ENCODE measurements around the gene CRYGS.
"Not testable (repeated sequence)": the region's sequence is repeated elsewhere in the genome, so short reads cannot be mapped to it uniquely, and the experiment has no call there.

Gene CRYGS

GRCh38 chr3:186544281-186544680 lies at the start of gene CRYGS:
CRYGS (minus strand) TSS chr3:186544380; CDS start chr3:186544326, 54 bp downstream.
- DNase-seq (ENCODE audit: low spot score): no peak

DNA sequence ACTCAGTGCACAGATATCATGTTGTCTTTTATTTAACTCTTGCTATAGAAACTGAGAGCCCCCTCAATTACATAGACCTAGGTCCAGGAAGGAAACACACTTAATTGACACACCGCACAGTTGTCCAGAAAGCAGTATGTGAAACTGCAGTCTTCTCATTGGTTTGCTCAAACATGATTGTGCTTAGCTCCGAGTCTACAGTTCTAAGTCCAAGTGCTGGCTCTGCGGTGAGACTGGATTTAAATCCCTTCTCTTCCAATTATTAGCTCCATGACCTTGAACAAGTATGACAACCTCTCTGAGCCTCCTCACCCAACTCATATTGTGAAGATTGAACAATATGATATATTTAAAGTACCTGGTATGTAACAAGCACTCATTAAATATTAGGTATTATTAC lies 49.7 kb upstream of the CRYGS start:
- no peak for DNase-seq (ENCODE audit: low spot score)

GRCh38 chr3:186592682-186593081 lies 48.5 kb upstream of the CRYGS start:
- DNase-seq (ENCODE audit: low spot score): no peak

DNA sequence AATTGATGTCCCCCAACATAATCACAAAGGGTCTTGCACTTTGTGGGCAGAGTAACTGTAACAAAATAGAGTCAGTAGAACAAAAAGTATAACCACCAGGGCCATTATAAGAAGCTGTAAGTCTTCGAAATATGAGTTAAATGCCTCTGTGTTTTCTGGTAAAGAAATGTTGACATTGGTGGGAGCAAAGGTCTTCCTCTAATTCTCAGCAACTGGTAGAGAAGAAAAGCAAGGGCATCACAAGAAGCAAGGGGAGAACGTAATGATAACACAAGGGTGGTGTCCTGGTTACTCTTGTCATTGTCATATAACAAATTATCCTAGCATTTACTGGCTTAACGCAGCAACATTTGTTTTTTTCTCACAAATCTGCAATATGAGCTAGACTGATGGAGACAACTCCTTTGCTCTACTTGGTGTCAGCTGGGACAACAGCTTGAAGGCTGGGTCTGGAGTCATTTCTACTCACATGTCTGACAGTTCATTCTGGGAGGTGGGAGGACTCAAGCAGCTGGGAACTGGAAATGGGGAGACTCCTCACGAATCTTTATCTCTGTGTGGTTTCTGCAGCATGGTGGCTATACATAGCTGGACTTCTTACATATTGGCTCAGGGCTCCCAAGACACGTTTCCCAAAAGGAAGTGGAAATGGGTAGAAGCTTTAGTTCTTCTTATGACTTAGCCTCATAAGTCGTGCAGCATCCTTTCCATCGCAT lies 46.6 kb upstream of the CRYGS start:
- no peak for DNase-seq (ENCODE audit: low spot score)

DNA sequence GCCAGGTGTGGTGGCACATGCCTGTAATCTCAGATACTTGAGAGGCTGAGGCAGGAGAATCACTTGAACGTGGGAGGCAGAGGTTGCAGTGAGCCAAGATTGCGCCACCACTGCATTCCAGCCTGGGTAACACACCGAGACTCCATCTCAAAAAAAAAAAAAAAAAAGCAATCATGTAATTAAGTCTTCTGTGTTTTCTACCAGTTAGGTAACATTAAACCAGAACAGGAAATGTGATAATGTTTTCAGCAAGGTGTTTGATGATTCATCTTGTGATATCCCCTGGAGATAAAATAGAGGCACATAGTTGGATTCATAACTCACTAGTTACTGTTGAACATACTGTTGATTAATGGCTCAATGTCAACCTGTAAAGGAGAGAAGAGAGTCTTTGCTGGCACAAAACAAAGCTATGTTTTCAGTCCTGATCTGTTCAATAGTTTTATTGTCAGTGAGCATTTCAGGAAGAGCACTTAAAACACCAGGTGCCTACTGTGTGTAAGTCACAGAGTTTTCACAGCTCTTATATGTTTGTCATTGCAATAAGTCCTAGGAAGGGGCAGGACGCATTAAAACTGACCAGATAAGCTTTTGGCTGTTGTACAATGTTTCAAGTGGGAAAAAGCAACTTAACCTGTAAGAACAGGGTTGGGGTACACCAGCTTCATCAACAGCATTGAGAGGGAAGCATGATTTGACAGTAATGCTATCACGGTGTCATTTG lies 45.8 kb upstream of the CRYGS start:
- DNase-seq (ENCODE audit: low spot score): no peak

GRCh38 chr3:186589121-186589520 lies 44.9 kb upstream of the CRYGS start:
- DNase-seq (ENCODE audit: low spot score): no peak

- DNase-seq (ENCODE audit: low spot score): no peak
Observed at GRCh38 chr3:186588632-186589031, 44.5 kb upstream of the CRYGS start.

- DNase-seq (ENCODE audit: low spot score): no peak
Observed at GRCh38 chr3:186587183-186587582, 43.0 kb upstream of the CRYGS start.

- not testable (repeated sequence) for DNase-seq (ENCODE audit: low spot score)
Observed at GRCh38 chr3:186586245-186586644, 42.1 kb upstream of the CRYGS start.

- DNase-seq (ENCODE audit: low spot score): no peak
Observed at GRCh38 chr3:186583831-186584230, 39.7 kb upstream of the CRYGS start.

DNA sequence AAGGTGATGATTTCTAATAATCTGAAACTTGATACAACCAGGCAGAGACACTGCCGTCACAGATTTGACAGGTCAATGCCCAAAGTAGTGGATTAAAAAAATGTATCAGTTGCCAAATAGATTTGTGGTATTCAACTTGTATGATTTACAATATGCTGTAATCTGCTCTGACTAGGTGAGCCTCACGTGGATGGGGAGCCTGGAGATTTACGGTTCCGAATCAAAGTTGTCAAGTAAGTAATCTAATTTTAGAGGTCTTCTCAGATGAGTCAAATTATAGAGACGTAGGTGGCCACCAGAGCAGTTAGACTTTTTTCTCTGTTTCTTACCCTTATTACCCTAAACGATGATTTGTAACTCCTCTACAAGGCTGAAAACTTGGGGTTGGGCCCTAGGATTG lies 38.4 kb upstream of the CRYGS start:
- DNase-seq (ENCODE audit: low spot score): no peak

DNA sequence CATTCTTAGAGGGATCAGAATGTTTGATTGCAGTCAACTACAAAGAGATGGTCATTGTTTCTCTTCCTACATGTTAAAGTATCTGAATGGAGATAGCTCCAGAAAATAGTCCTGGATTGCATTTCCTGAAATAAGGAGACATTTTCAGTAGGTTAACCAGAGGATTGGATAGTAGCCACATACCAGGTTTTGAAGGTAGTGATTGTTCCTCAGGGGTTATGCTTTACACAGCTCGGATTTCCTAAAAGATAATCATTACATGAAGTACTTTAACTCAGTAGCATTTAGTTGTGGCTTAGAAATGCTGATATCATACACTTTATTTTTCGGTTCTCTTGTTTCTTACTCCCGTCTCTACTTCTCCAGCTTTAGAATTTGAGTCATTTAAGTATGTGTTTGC lies 36.6 kb upstream of the CRYGS start:
- no peak for DNase-seq (ENCODE audit: low spot score)

GRCh38 chr3:186577521-186577920 lies 33.3 kb upstream of the CRYGS start:
- no peak for DNase-seq (ENCODE audit: low spot score)

DNA sequence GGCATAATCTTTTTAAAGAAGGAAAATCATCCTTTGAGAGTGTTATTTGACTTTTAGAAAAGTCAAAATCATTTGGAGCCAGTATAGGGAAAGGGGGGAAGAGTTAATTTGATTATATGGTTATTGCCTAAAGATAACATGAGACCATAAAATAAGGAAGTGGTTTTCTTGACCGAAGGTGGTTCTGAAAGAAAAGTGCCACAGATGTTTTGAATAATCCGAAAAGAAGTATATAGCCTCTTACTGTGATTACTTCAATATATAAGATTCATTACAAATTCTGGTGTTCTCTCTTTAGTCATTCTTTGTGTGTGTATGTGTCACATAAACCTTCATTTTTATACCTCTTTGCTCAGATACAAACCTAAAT lies 27.4 kb upstream of the CRYGS start:
- no peak for DNase-seq (ENCODE audit: low spot score)

DNA sequence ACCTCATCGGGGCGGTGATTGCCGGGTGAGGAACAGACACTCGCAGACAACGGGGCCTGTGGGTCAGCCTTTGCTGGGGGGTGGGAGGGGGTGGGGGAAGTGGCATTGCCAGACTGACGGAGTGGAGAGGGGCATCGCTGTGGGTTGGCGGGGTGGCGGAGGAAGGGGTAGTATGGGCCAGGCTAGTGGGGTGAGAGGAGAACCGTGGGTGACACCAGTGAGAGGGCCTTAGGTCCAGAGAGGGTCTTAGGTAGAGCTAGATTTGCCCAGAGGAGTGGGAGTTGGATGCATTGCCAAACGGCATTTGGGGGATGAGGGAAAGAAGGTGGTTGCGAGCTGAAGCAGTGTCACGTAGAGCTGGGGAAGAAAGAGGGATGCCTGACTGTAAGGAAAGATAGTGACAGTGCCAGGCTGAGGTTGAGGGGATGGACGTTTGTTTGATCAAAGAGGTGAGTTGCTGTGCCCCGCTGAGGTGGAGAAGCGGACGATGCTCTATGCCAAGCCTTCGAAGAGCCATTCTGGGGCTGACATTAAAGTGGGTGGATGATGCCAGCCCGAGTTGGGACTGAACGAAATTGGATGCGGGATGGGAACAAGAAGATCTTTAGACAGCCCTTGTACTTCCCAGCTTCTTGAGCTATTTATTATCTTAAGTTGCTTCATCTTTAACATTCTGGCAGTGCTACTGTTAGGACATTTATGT lies 26.9 kb upstream of the CRYGS start:
- no peak for DNase-seq (ENCODE audit: low spot score)

DNA sequence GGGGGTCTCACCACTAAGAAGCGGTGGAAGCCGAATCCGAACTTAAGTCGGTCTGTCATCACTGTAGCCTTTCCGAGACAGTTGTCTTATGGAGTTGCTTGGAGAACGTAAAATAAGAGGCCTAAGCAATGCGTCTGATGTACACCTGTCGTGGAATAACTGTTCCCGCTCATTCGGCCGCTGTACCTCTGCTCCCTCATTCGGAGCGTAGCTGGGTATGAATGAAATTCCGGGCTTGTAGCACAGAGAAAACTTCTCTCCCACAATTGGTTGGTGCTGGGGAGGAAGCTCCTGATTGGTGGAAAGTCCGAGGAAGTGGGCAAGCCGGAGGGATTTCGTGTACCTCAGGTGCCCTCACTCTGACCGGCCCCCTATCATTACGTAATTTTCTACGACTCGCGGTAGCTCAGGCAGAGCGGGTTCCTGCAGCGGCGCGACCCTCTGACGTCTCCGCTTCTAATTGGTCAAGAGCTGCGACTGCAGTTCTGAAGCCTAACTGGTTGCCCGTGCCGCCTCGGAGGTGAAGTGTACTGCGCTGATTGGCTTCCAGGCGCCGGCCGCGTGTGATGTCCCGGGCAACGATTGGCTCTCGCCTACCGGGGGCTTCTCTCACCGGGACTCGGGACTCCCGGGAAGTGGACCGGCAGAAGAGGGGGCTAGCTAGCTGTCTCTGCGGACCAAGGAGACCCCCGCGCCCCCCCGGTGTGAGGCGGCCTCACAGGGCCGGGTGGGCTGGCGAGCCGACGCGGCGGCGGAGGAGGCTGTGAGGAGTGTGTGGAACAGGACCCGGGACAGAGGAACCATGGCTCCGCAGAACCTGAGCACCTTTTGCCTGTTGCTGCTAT lies 26.1 kb upstream of the CRYGS start, which contains the start of gene DNAJB11:
TSS of gene DNAJB11 (plus strand) at position 625 of the 845 bp plus-strand sequence. CDS start at position 803, 178 bp downstream.
- peak; percentile 100 for DNase-seq (ENCODE audit: low spot score)

DNA sequence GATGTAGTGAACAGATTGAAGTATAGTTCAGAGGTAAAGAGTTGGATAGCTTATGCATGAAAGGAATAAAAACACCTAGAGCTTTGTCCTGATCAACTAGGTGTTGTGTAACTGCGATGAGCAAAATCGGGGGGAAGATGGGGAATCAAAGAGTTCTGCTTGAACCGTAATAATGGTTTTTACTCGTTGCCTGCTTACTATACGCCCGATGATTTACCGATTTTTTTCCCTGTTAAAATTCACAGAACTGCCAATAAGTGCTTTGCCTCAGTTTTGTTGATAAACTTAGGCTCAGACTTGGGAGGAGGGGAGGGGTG lies 25.6 kb upstream of the CRYGS start:
- DNase-seq (ENCODE audit: low spot score): no peak

GRCh38 chr3:186569361-186569760 lies 25.2 kb upstream of the CRYGS start:
- DNase-seq (ENCODE audit: low spot score): not testable (repeated sequence)

- DNase-seq (ENCODE audit: low spot score): peak; percentile 92
Observed at GRCh38 chr3:186567072-186567921, 23.1 kb upstream of the CRYGS start, which contains the start of gene TBCCD1. TBCCD1 (minus strand) TSS chr3:186567339; CDS start chr3:186564329, 3,010 bp downstream.

- no peak for DNase-seq (ENCODE audit: low spot score)
Observed at GRCh38 chr3:186566772-186567071, 22.5 kb upstream of the CRYGS start.

DNA sequence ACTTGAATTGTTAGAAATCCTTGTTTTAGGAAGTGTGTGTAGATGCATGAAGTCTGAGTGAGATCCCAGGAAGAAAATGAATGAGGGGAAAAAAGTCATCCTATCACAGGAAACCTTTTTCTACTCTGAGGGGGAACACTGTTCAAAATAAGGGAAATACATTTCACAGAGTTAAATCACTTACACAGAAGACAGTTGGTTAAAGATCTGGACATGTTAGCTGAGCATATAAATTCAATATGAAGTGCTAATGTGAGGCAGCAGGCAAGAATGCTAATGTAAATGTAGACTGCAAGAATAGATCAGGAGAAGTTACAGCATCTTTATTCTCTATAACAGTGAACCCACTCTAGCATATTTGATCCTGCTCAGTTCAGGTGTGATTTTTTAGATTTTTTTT lies 20.4 kb upstream of the CRYGS start:
- no peak for DNase-seq (ENCODE audit: low spot score)

Data from iPS-NIHi11 (cell line).